CD14-positive monocyte (primary cell): ENCODE measurements around the gene ADCY2. TPM values are rescaled to one million over a fixed set of nuclear protein-coding genes. Genes with fewer than 3 reads are reported as not detected.

Experiments
- DNase-seq, 3 donors: peaks; one replicate each; pipeline ENCODE4 v3.0.0-alpha.2; 2011 to 2022
- H2AFZ ChIP-seq: 2 replicates; pipeline ENCODE4 v1.6.0; 2012; ENCODE audit warnings: mild to moderate bottlenecking, low read depth, low read length, inconsistent platforms; ENCODE audit not compliant: insufficient read depth, poor library complexity, severe bottlenecking
- H3K27ac ChIP-seq, 2 donors: 1 replicate in 1 of 2; 2 replicates in 1 of 2; pipeline ENCODE4 v1.5.1; 2012 to 2013; ENCODE audit warnings: low read length in 2 of 2, control low read depth in 1 of 2, inconsistent platforms in 1 of 2, low read depth in 1 of 2, mild to moderate bottlenecking in 1 of 2
- H3K27me3 ChIP-seq, 2 donors: one replicate each; pipeline versions ENCODE4 v1.6.0 to v1.6.1; 2011 to 2013; ENCODE audit warnings: low read length in 2 of 2; ENCODE audit not compliant: control insufficient read depth in 2 of 2, insufficient read depth in 2 of 2
- H3K36me3 ChIP-seq, 2 donors: replicated peaks in 1 of 2; 1 replicate in 1 of 2; 2 replicates in 1 of 2; pipeline versions ENCODE4 v1.5.1 to v1.6.1; 2012 to 2013; ENCODE audit warnings: low read length in 2 of 2, control low read depth in 1 of 2, inconsistent platforms in 1 of 2, mild to moderate bottlenecking in 1 of 2; ENCODE audit not compliant: insufficient read depth in 2 of 2, control insufficient read depth in 1 of 2
- H3K4me1 ChIP-seq, 2 donors: 1 replicate in 1 of 2; 2 replicates in 1 of 2; pipeline versions ENCODE4 v1.5.1 to v1.6.1; 2012 to 2013; ENCODE audit warnings: low read length in 2 of 2, control low read depth in 1 of 2, inconsistent platforms in 1 of 2, mild to moderate bottlenecking in 1 of 2, moderate library complexity in 1 of 2; ENCODE audit not compliant: insufficient read depth in 2 of 2, control insufficient read depth in 1 of 2
- H3K4me2 ChIP-seq: replicated peaks from 2 replicates; pipeline ENCODE3; 2012; ENCODE audit warnings: low read length, moderate library complexity, mild to moderate bottlenecking; ENCODE audit not compliant: poor library complexity, severe bottlenecking; ENCODE audit errors: extremely low read depth
- H3K4me3 ChIP-seq, 3 experiments: fragments of 200-600 bp in 1 of 3; sonication (generic) in 1 of 3; replicated peaks in 1 of 3; 1 replicate in 2 of 3; 2 replicates in 1 of 3; pipeline ENCODE4 v1.5.1; 2011 to 2013; ENCODE audit warnings: low read length in 3 of 3, mild to moderate bottlenecking in 3 of 3, control low read depth in 2 of 3, low read depth in 2 of 3, inconsistent platforms in 1 of 3, moderate library complexity in 1 of 3
- H3K79me2 ChIP-seq: 2 replicates; pipeline ENCODE4 v1.6.0; 2012; ENCODE audit warnings: mild to moderate bottlenecking, control low read depth, inconsistent platforms, low read length, moderate library complexity; ENCODE audit not compliant: insufficient read depth
- H3K9ac ChIP-seq: 2 replicates; pipeline ENCODE4 v1.6.0; 2017; ENCODE audit warnings: low read length, mild to moderate bottlenecking; ENCODE audit not compliant: insufficient read depth, poor library complexity, severe bottlenecking
- H3K9me3 ChIP-seq, 2 donors: replicated peaks in 1 of 2; 1 replicate in 1 of 2; 2 replicates in 1 of 2; pipeline versions ENCODE4 v1.5.1 to v1.6.1; 2012 to 2013; ENCODE audit warnings: low read length in 2 of 2, control low read depth in 1 of 2; ENCODE audit not compliant: control insufficient read depth in 1 of 2, insufficient read depth in 1 of 2
- H4K20me1 ChIP-seq: 2 replicates; pipeline ENCODE4 v1.6.0; 2012; ENCODE audit warnings: mild to moderate bottlenecking, low read length, control low read depth, moderate library complexity; ENCODE audit not compliant: insufficient read depth
- H3K27ac Mint-ChIP-seq, 7 donors: one replicate each; pipeline ENCODE4 v1.8.0; 2020; ENCODE audit warnings: mild to moderate bottlenecking in 7 of 7, mixed read lengths in 7 of 7, moderate library complexity in 6 of 7, inconsistent platforms in 2 of 7
- H3K27me3 Mint-ChIP-seq, 3 donors: one replicate each; pipeline ENCODE4 v1.8.0; 2021 to 2022; ENCODE audit warnings: low read depth in 3 of 3, mild to moderate bottlenecking in 3 of 3, mixed read lengths in 3 of 3, moderate library complexity in 3 of 3, inconsistent platforms in 1 of 3
- H3K36me3 Mint-ChIP-seq, 2 donors: one replicate each; pipeline ENCODE4 v1.8.0; 2020; ENCODE audit warnings: mixed read lengths in 2 of 2, inconsistent platforms in 1 of 2, mild to moderate bottlenecking in 1 of 2
- H3K4me1 Mint-ChIP-seq: one replicate; pipeline ENCODE4 v1.8.0; 2020; ENCODE audit warnings: mild to moderate bottlenecking, mixed read lengths
- H3K4me3 Mint-ChIP-seq, 2 donors: one replicate each; pipeline ENCODE4 v1.8.0; 2020; ENCODE audit warnings: mild to moderate bottlenecking in 2 of 2, mixed read lengths in 2 of 2, moderate library complexity in 1 of 2
- H3K9me3 Mint-ChIP-seq, 7 donors: one replicate each; pipeline ENCODE4 v1.8.0; 2020 to 2022; ENCODE audit warnings: mixed read lengths in 7 of 7, mild to moderate bottlenecking in 6 of 7, moderate library complexity in 6 of 7, inconsistent platforms in 2 of 7
- CTCF ChIP-seq: fragments of 200-600 bp; IDR thresholded peaks from one replicate; pipeline ENCODE4 v1.8.0; 2022; ENCODE audit warnings: antibody characterized with exemption, mild to moderate bottlenecking
- WGBS: methylation state at CpG from one replicate; pipeline ENCODE4 v1.1.5; 2013; ENCODE audit warnings: missing lambda C conversion rate; ENCODE audit not compliant: insufficient coverage; 5-methylcytosine and 5-hydroxymethylcytosine counted together
- intact Hi-C, 2 donors: fragments of 100-400 bp; cut with micrococcal nuclease; formaldehyde crosslinking; loops; one replicate each; pipeline versions ENCODE4 v1.15.0 to v1.15.1; 2023
- polyA plus RNA-seq, 3 donors: library from polyadenylated mRNA; depleted of rRNA in 1 of 3; unstranded in 2 of 3; stranded (reverse) in 1 of 3; fragments of 300-500 nt in 2 of 3; fragments of >200 nt in 1 of 3; fragmentation: Illumina TruSeq in 2 of 3; gene quantifications; 1 replicate in 2 of 3; 2 replicates in 1 of 3; pipeline ENCODE4 v1.2.3, GENCODE V29; 2012 to 2021

The ADCY2 gene
- polyA plus RNA-seq, 3 donors = not detected

- H3K27me3 Mint-ChIP-seq = peaks cover 54 to 59% (median 55%) of the 10 kb centered on the region in 3 donors
- Histone ChIP-seq H3K4me3 (no peak overlapping the region), H4K20me1 (no peaks in the 10 kb centered on the region), H3K4me2 (no peak overlapping the region), H3K27ac (no peak overlapping the region), H2AFZ (no peak overlapping the region), H3K79me2 (no peaks in the 10 kb centered on the region), H3K9me3 (peaks cover 0 to 20% of the 10 kb centered on the region in 2 donors), H3K4me1 (no peaks in the 10 kb centered on the region), H3K9ac (no peak overlapping the region), H3K27me3 (peaks cover 30 to 53% of the 10 kb centered on the region in 2 donors), H3K36me3 (no peaks in the 10 kb centered on the region)
- no peak for DNase-seq
- intact Hi-C loops = no loop called here
- peak overlapping the region in 1 of 7 donors; percentile 25 for H3K27ac Mint-ChIP-seq
- TF ChIP-seq CTCF = no peak
- peaks cover 5 to 6% of the 10 kb centered on the region in 2 donors for H3K36me3 Mint-ChIP-seq
- peaks cover 5% of the 10 kb centered on the region for H3K4me1 Mint-ChIP-seq
- WGBS = 86% methylated on average over 13 of the region's 14 CpGs
- peaks cover 0 to 10% (median 3%) of the 10 kb centered on the region in 7 donors for H3K9me3 Mint-ChIP-seq
- H3K4me3 Mint-ChIP-seq = peak overlapping the region in 1 of 2 donors; percentile 66
Measured at GRCh38 chr5:7393921-7394799, 1.8 kb upstream of the ADCY2 start.

GRCh38 chr5:7394889-7395431 is 978 bp upstream of the ADCY2 start:
- no peaks in the 10 kb centered on the region for H3K4me1 ChIP-seq
- intact Hi-C loops = no loop called here

More at GRCh38 chr5:7394889-7395431, 978 bp upstream of the ADCY2 start:
- H3K27me3 ChIP-seq = peaks cover 30 to 55% of the 10 kb centered on the region in 2 donors
- 6% methylated on average over 34 of the region's 45 CpGs for WGBS
- no peak overlapping the region for H3K9ac ChIP-seq
- H3K9me3 Mint-ChIP-seq = peaks cover 0 to 10% (median 3%) of the 10 kb centered on the region in 7 donors
- no peak overlapping the region for H3K27ac Mint-ChIP-seq
- H3K27ac ChIP-seq = no peak overlapping the region
- H3K27me3 Mint-ChIP-seq = peaks cover 56 to 63% (median 57%) of the 10 kb centered on the region in 3 donors
- H3K4me1 Mint-ChIP-seq = peaks cover 5% of the 10 kb centered on the region
- no peak overlapping the region for H3K4me2 ChIP-seq
- H3K4me3 Mint-ChIP-seq = peak overlapping the region in 1 of 2 donors; percentile 67
- H3K9me3 ChIP-seq = peaks cover 0 to 20% of the 10 kb centered on the region in 2 donors
- H3K36me3 ChIP-seq = no peaks in the 10 kb centered on the region
- H3K79me2 ChIP-seq = no peaks in the 10 kb centered on the region
- H3K4me3 ChIP-seq = no peak overlapping the region
- DNase-seq = no peak
- H4K20me1 ChIP-seq = no peaks in the 10 kb centered on the region
- no peak for TF ChIP-seq CTCF
- peaks cover 5 to 6% of the 10 kb centered on the region in 2 donors for H3K36me3 Mint-ChIP-seq
- peak overlapping the region; percentile 17 for H2AFZ ChIP-seq
